Neural cell (in vitro differentiated cells): ENCODE data around the gene ITGA3. TPM values are rescaled to one million over a fixed set of nuclear protein-coding genes. Genes with fewer than 3 reads are reported as not detected.

Experiments used
- H2AFZ ChIP-seq: fragments of 200-600, 300-800 bp; sonication (generic), shearing (Covaris generic); 2 replicates; pipeline ENCODE4 v1.6.0; 2014; ENCODE audit warnings: low read depth, mild to moderate bottlenecking, antibody characterized with exemption, low read length, moderate library complexity
- H3F3A ChIP-seq: fragments of 200-600 bp; shearing (Covaris generic); 2 replicates; pipeline ENCODE4 v1.6.1; 2016; ENCODE audit warnings: mild to moderate bottlenecking, moderate library complexity, mixed read lengths, antibody characterized with exemption, low read length; ENCODE audit not compliant: insufficient read depth, poor library complexity, severe bottlenecking
- H3K27ac ChIP-seq: fragments of 200-600, 300-800 bp; sonication (generic), shearing (Covaris generic); 2 replicates; pipeline ENCODE4 v1.5.1; 2014; ENCODE audit warnings: mild to moderate bottlenecking, low read length, moderate library complexity
- H3K27me3 ChIP-seq: fragments of 300-800, 200-600 bp; sonication (generic), shearing (Covaris generic); 2 replicates; pipeline ENCODE4 v1.6.0; 2014; ENCODE audit warnings: mild to moderate bottlenecking, low read depth, low read length, moderate library complexity; ENCODE audit not compliant: insufficient read depth
- H3K36me3 ChIP-seq: fragments of 300-800, 200-600 bp; sonication (generic), shearing (Covaris generic); 2 replicates; pipeline ENCODE4 v1.5.1; 2014; ENCODE audit warnings: mild to moderate bottlenecking, antibody characterized with exemption, low read length, moderate library complexity; ENCODE audit not compliant: insufficient read depth
- H3K4me2 ChIP-seq: fragments of 300-800, 200-600 bp; sonication (generic), shearing (Covaris generic); 2 replicates; pipeline ENCODE4 v1.6.0; 2014; ENCODE audit warnings: mild to moderate bottlenecking, low read length
- H3K4me3 ChIP-seq: fragments of 300-800, 200-600 bp; sonication (generic), shearing (Covaris generic); 2 replicates; pipeline ENCODE4 v1.5.1; 2014; ENCODE audit warnings: mild to moderate bottlenecking, low read length, moderate library complexity
- H3K79me2 ChIP-seq: fragments of 200-600 bp; shearing (Covaris generic); replicated peaks from 2 replicates; pipeline ENCODE4 v1.6.0; 2014; ENCODE audit warnings: mild to moderate bottlenecking, low read length, moderate library complexity; ENCODE audit not compliant: insufficient read depth
- H3K9ac ChIP-seq: fragments of 300-800, 200-600 bp; sonication (generic), shearing (Covaris generic); 2 replicates; pipeline ENCODE4 v1.6.1; 2016; ENCODE audit warnings: mild to moderate bottlenecking, low read length, mixed read lengths
- H3K9me2 ChIP-seq: fragments of 200-600 bp; shearing (Covaris generic); 2 replicates; pipeline ENCODE4 v1.6.1; 2016; ENCODE audit warnings: mild to moderate bottlenecking, low read length, mixed read lengths; ENCODE audit not compliant: insufficient read depth
- H3K9me3 ChIP-seq: fragments of 200-600, 300-800 bp; sonication (generic), shearing (Covaris generic); 2 replicates; pipeline ENCODE4 v1.6.1; 2016; ENCODE audit warnings: mild to moderate bottlenecking, mixed run types, low read length, moderate library complexity, mixed read lengths
- H4K20me1 ChIP-seq: fragments of 200-600 bp; shearing (Covaris generic); 2 replicates; pipeline ENCODE4 v1.6.1; 2016; ENCODE audit warnings: mild to moderate bottlenecking, mixed run types; ENCODE audit not compliant: insufficient read depth
- EP300 ChIP-seq: fragments of 450-650 bp; conservative IDR thresholded peaks from 2 replicates; pipeline ENCODE4 v1.6.1; 2014; ENCODE audit warnings: antibody characterized with exemption, mild to moderate bottlenecking, moderate library complexity; ENCODE audit not compliant: poor library complexity, severe bottlenecking
- EZH2 ChIP-seq: fragments of 200-600, 300-800 bp; shearing (Covaris generic), sonication (generic); IDR thresholded peaks from 2 replicates; pipeline ENCODE4 v1.6.1; 2014; ENCODE audit warnings: antibody characterized with exemption, low read length, borderline replicate concordance, mild to moderate bottlenecking; ENCODE audit not compliant: insufficient read depth, poor library complexity, severe bottlenecking
- MXI1 ChIP-seq: fragments of 450-650 bp; conservative IDR thresholded peaks from 2 replicates; pipeline ENCODE4 v1.6.1; 2014; ENCODE audit warnings: antibody characterized with exemption, mild to moderate bottlenecking; ENCODE audit not compliant: poor library complexity, severe bottlenecking
- POLR2AphosphoS5 ChIP-seq: IDR thresholded peaks from 2 replicates; pipeline ENCODE4 v1.6.1; 2012
- RAD21 ChIP-seq: fragments of 450-650 bp; conservative IDR thresholded peaks from 2 replicates; pipeline ENCODE4 v1.6.1; 2014; ENCODE audit warnings: antibody characterized with exemption, mild to moderate bottlenecking, moderate library complexity
- SMC3 ChIP-seq: fragments of 450-650 bp; conservative IDR thresholded peaks from 2 replicates; pipeline ENCODE4 v1.6.1; 2014; ENCODE audit warnings: antibody characterized with exemption, mild to moderate bottlenecking, moderate library complexity; ENCODE audit not compliant: poor library complexity
- TAF1 ChIP-seq: IDR thresholded peaks from 2 replicates; pipeline ENCODE4 v1.6.1; 2012; ENCODE audit warnings: low read depth
- polyA plus RNA-seq: library from polyadenylated mRNA; depleted of rRNA; stranded (reverse); fragments of >200 nt; gene quantifications from 2 replicates; pipeline ENCODE4 v1.2.3, GENCODE V29; 2014
- TF ChIP-seq, protein P1 (sequence below): IDR thresholded peaks from 2 replicates; pipeline ENCODE4 v1.6.1; 2012; ENCODE audit warnings: borderline replicate concordance
- TF ChIP-seq, protein P2 (sequence below): fragments of 450-650 bp; IDR thresholded peaks from 2 replicates; pipeline ENCODE4 v1.5.1; 2014; ENCODE audit warnings: antibody characterized with exemption, mild to moderate bottlenecking, moderate library complexity; ENCODE audit not compliant: poor library complexity, severe bottlenecking

Gene ITGA3
- polyA plus RNA-seq, 1 donor from 2014 or later = 33.0 TPM

DNA sequence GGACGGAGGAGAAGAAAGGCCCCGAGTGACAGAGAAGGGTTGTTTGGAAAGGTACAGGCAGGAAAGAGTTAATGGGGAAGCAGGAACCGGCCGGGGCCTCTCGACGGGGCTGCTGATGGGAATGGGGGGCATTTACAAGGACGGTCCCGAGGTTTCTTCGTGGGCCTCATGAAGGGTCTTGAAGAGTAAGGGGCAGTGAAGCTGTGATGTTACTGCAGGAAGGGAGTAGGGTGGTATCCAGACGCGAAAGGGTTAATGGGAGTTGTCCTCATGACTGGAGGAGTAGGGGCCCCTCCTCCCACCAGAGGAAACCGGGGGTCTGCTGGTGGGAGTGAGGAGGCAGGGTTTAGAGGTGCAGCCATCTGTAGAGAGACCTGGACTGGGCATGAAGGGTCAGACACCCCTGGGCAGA lies 39.7 kb downstream of the ITGA3 start:
- no peaks in the 10 kb centered on the region for H3K27me3 ChIP-seq

DNA sequence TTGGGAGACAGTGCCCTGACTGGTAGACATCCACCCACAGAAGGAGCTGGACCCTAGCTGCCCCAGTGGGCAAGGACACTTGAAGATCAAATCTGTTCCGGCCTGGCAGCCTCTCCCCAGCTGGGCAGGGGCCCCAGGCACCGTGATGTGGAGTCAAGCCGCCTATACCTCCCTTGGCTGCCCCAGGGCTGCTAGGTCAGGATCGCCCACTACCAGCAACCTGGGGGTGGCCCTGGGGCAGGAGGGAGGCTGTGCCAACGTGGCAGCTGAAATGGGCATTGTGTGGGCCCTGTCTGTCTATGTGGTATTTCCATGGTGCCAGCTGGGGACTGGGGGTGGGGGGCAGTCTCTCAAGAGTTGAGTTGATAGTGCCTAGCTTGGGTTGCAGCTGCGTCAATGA lies 40.2 kb downstream of the ITGA3 start:
- H2AFZ ChIP-seq = no peak overlapping the region
- H3F3A ChIP-seq = no peaks in the 10 kb centered on the region
- peak overlapping the region; percentile 72 for H3K4me2 ChIP-seq
- H3K36me3 ChIP-seq = no peaks in the 10 kb centered on the region
- no peaks in the 10 kb centered on the region for H3K27me3 ChIP-seq
- TF ChIP-seq MXI1 = no peak
- TF ChIP-seq EP300 = no peak
- TF ChIP-seq, protein P1, sequence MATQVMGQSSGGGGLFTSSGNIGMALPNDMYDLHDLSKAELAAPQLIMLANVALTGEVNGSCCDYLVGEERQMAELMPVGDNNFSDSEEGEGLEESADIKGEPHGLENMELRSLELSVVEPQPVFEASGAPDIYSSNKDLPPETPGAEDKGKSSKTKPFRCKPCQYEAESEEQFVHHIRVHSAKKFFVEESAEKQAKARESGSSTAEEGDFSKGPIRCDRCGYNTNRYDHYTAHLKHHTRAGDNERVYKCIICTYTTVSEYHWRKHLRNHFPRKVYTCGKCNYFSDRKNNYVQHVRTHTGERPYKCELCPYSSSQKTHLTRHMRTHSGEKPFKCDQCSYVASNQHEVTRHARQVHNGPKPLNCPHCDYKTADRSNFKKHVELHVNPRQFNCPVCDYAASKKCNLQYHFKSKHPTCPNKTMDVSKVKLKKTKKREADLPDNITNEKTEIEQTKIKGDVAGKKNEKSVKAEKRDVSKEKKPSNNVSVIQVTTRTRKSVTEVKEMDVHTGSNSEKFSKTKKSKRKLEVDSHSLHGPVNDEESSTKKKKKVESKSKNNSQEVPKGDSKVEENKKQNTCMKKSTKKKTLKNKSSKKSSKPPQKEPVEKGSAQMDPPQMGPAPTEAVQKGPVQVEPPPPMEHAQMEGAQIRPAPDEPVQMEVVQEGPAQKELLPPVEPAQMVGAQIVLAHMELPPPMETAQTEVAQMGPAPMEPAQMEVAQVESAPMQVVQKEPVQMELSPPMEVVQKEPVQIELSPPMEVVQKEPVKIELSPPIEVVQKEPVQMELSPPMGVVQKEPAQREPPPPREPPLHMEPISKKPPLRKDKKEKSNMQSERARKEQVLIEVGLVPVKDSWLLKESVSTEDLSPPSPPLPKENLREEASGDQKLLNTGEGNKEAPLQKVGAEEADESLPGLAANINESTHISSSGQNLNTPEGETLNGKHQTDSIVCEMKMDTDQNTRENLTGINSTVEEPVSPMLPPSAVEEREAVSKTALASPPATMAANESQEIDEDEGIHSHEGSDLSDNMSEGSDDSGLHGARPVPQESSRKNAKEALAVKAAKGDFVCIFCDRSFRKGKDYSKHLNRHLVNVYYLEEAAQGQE = no peak
- no peak for TF ChIP-seq EZH2
- no peak for TF ChIP-seq TAF1
- TF ChIP-seq POLR2AphosphoS5 = no peak
- TF ChIP-seq, protein P2, sequence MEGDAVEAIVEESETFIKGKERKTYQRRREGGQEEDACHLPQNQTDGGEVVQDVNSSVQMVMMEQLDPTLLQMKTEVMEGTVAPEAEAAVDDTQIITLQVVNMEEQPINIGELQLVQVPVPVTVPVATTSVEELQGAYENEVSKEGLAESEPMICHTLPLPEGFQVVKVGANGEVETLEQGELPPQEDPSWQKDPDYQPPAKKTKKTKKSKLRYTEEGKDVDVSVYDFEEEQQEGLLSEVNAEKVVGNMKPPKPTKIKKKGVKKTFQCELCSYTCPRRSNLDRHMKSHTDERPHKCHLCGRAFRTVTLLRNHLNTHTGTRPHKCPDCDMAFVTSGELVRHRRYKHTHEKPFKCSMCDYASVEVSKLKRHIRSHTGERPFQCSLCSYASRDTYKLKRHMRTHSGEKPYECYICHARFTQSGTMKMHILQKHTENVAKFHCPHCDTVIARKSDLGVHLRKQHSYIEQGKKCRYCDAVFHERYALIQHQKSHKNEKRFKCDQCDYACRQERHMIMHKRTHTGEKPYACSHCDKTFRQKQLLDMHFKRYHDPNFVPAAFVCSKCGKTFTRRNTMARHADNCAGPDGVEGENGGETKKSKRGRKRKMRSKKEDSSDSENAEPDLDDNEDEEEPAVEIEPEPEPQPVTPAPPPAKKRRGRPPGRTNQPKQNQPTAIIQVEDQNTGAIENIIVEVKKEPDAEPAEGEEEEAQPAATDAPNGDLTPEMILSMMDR = no peak
- no peak for TF ChIP-seq SMC3
- no peak for TF ChIP-seq RAD21
- H3K9me3 ChIP-seq = no peaks in the 10 kb centered on the region
- H4K20me1 ChIP-seq = no peaks in the 10 kb centered on the region
- no peaks in the 10 kb centered on the region for H3K9me2 ChIP-seq
- H3K9ac ChIP-seq = peak overlapping the region; percentile 78
- H3K27ac ChIP-seq = no peak overlapping the region
- peaks cover 9% of the 10 kb centered on the region for H3K79me2 ChIP-seq
- peak overlapping the region; percentile 97 for H3K4me3 ChIP-seq

More for the DNA sequence above, 39.7 kb downstream of the ITGA3 start:
- peak overlapping the region; percentile 43 for H3K27ac ChIP-seq
- peak overlapping the region; percentile 97 for H3K4me3 ChIP-seq
- H3F3A ChIP-seq = no peaks in the 10 kb centered on the region
- no peaks in the 10 kb centered on the region for H3K36me3 ChIP-seq
- TF ChIP-seq EP300 (no peak), SMC3 (no peak), EZH2 (no peak)
- H3K9me2 ChIP-seq = no peaks in the 10 kb centered on the region
- peak overlapping the region; percentile 78 for H3K9ac ChIP-seq
- H3K79me2 ChIP-seq = peaks cover 9% of the 10 kb centered on the region
- H3K9me3 ChIP-seq = no peaks in the 10 kb centered on the region
- peak overlapping the region; percentile 72 for H3K4me2 ChIP-seq
- H4K20me1 ChIP-seq = no peaks in the 10 kb centered on the region
- H2AFZ ChIP-seq = peak overlapping the region; percentile 84
